GM23248 (cell line): ENCODE data around the gene ABLIM1.

Experiments
- EZH2 ChIP-seq: fragments of 200-600 bp; sonication (generic); IDR thresholded peaks from 2 replicates; pipeline ENCODE4 v1.6.1; 2018; ENCODE audit warnings: antibody characterized with exemption, mild to moderate bottlenecking; ENCODE audit not compliant: insufficient read depth, poor library complexity, severe bottlenecking
- EZH2phosphoT487 ChIP-seq: fragments of 200-600 bp; sonication (generic); IDR thresholded peaks from 2 replicates; pipeline ENCODE4 v1.6.1; 2018; ENCODE audit warnings: antibody characterized with exemption, moderate library complexity, mild to moderate bottlenecking, low read depth; ENCODE audit not compliant: insufficient read depth

GRCh38 chr10:114643158-114643557 lies 14.9 kb downstream of the ABLIM1 start:
- TF ChIP-seq EZH2 = no peak
- no peak for TF ChIP-seq EZH2phosphoT487
